HEK293T (cell line): ENCODE data around the gene WIZ.

Experiments used
- CTCF ChIA-PET: fragments of 350-600 bp; formaldehyde crosslinking; extraction: SDS; loops from one replicate; lab custom pipeline; 2021; ENCODE audit warnings: antibody characterized with exemption, inconsistent platforms; lab: Yijun Ruan, JAX
- POLR2A ChIA-PET: fragments of 350-600 bp; formaldehyde crosslinking; extraction: SDS; loops from one replicate; lab custom pipeline; 2020; ENCODE audit warnings: antibody characterized with exemption, inconsistent platforms; lab: Yijun Ruan, JAX
- DNase-seq: peaks from one replicate; pipeline ENCODE4 v3.0.0; 2012; ENCODE audit warnings: mixed read lengths; ENCODE audit errors: extremely low spot score
- ARNT ChIP-seq: fragments of 450-650 bp; IDR thresholded peaks from 2 replicates; pipeline ENCODE4 v1.6.1; 2017; ENCODE audit warnings: mild to moderate bottlenecking
- BHLHE40 ChIP-seq: fragments of 450-650 bp; IDR thresholded peaks from 2 replicates; pipeline ENCODE4 v1.6.1; 2016; ENCODE audit warnings: mild to moderate bottlenecking, moderate library complexity, borderline replicate concordance
- CTBP1 ChIP-seq: fragments of 450-650 bp; IDR thresholded peaks from 2 replicates; pipeline ENCODE4 v1.6.1; 2016; ENCODE audit warnings: borderline replicate concordance
- ELF4 ChIP-seq: fragments of 450-650 bp; IDR thresholded peaks from 2 replicates; pipeline ENCODE4 v1.6.1; 2017; ENCODE audit warnings: antibody characterized with exemption
- FOXA1 ChIP-seq: fragments of 450-650 bp; IDR thresholded peaks from 2 replicates; pipeline ENCODE4 v1.6.1; 2016; ENCODE audit warnings: mild to moderate bottlenecking
- FOXK2 ChIP-seq: fragments of 450-650 bp; IDR thresholded peaks from 2 replicates; pipeline ENCODE4 v1.6.1; 2016; ENCODE audit warnings: mild to moderate bottlenecking
- FOXM1 ChIP-seq: fragments of 450-650 bp; IDR thresholded peaks from 2 replicates; pipeline ENCODE4 v1.6.1; 2017; ENCODE audit warnings: mild to moderate bottlenecking, borderline replicate concordance
- HDGF ChIP-seq: fragments of 450-650 bp; IDR thresholded peaks from 2 replicates; pipeline ENCODE4 v1.6.1; 2017; ENCODE audit warnings: antibody characterized with exemption, borderline replicate concordance
- L3MBTL2 ChIP-seq: fragments of 450-650 bp; conservative IDR thresholded peaks from 2 replicates; pipeline ENCODE4 v1.6.1; 2016; ENCODE audit warnings: mild to moderate bottlenecking
- LEF1 ChIP-seq: fragments of 450-650 bp; IDR thresholded peaks from 2 replicates; pipeline ENCODE4 v1.6.1; 2017; ENCODE audit warnings: mild to moderate bottlenecking, borderline replicate concordance
- NFRKB ChIP-seq: fragments of 450-650 bp; IDR thresholded peaks from 2 replicates; pipeline ENCODE4 v1.6.1; 2016; ENCODE audit warnings: mild to moderate bottlenecking, moderate library complexity
- SP1 ChIP-seq: fragments of 450-650 bp; IDR thresholded peaks from 2 replicates; pipeline ENCODE4 v1.6.1; 2017
- SUZ12 ChIP-seq: fragments of 450-650 bp; IDR thresholded peaks from 2 replicates; pipeline ENCODE4 v1.6.1; 2016; ENCODE audit warnings: mild to moderate bottlenecking
- TARDBP ChIP-seq: fragments of 450-650 bp; IDR thresholded peaks from 2 replicates; pipeline ENCODE4 v1.6.1; 2016
- ZNF384 ChIP-seq: fragments of 450-650 bp; IDR thresholded peaks from 2 replicates; pipeline ENCODE4 v1.6.1; 2016
- TF ChIP-seq, protein P1 (sequence below): fragments of 450-650 bp; IDR thresholded peaks from 2 replicates; pipeline ENCODE4 v1.6.1; 2016

WIZ gene

DNA sequence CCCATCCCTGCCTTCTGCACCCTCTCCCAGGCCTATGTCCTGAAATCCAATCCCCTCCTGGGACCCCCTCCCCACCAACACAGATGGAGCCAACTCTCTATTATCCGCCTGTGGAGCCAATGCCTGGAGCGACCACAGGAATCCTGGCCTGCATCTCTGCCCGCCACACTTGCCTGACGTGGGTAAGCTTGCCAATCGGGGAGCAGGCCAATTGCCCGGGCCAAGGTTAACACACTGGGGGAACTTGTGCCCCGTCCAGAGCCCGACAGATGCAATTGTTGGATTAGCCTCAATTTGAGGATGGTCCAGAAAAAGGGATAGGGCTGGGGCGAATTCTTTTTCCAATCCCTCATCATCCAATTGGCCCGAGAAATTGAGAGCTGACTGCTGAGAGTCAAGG lies 5.9 kb downstream of the WIZ start:
- ChIA-PET CTCF (no interaction called here), POLR2A (no interaction called here)
- DNase-seq: no peak
- TF ChIP-seq, protein P1, sequence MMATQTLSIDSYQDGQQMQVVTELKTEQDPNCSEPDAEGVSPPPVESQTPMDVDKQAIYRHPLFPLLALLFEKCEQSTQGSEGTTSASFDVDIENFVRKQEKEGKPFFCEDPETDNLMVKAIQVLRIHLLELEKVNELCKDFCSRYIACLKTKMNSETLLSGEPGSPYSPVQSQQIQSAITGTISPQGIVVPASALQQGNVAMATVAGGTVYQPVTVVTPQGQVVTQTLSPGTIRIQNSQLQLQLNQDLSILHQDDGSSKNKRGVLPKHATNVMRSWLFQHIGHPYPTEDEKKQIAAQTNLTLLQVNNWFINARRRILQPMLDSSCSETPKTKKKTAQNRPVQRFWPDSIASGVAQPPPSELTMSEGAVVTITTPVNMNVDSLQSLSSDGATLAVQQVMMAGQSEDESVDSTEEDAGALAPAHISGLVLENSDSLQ: no peak

DNA sequence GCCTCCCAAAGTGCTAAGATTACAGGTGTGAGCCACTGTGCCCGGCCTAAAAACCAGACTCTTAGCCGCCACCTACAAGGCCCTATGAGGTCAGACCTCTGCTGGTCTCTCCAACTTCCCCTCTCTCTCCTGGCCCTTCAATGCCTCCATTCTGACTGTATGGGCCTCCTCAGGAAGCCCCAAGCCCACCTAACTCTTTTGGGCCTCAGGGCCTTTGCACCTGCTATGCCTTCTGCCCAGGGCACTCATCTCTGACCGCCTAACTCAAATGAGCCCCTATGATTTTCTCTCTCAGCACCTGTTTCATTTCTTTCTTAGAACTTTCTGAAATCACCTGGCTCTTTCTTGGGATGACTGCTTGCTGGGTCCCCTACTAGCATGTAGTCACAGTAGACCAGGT lies 6.4 kb downstream of the WIZ start:
- POLR2A ChIA-PET: no interaction called here
- DNase-seq: no peak
- CTCF ChIA-PET: no interaction called here
- no peak for TF ChIP-seq NFRKB
- no peak for TF ChIP-seq ARNT
- TF ChIP-seq ELF4: no peak
- no peak for TF ChIP-seq LEF1
- no peak for TF ChIP-seq CTBP1
- no peak for TF ChIP-seq FOXM1
- no peak for TF ChIP-seq BHLHE40
- TF ChIP-seq ZNF384: no peak
- no peak for TF ChIP-seq L3MBTL2
- no peak for TF ChIP-seq FOXK2
- TF ChIP-seq SP1: no peak
- TF ChIP-seq, protein P1: no peak
- no peak for TF ChIP-seq HDGF

DNA sequence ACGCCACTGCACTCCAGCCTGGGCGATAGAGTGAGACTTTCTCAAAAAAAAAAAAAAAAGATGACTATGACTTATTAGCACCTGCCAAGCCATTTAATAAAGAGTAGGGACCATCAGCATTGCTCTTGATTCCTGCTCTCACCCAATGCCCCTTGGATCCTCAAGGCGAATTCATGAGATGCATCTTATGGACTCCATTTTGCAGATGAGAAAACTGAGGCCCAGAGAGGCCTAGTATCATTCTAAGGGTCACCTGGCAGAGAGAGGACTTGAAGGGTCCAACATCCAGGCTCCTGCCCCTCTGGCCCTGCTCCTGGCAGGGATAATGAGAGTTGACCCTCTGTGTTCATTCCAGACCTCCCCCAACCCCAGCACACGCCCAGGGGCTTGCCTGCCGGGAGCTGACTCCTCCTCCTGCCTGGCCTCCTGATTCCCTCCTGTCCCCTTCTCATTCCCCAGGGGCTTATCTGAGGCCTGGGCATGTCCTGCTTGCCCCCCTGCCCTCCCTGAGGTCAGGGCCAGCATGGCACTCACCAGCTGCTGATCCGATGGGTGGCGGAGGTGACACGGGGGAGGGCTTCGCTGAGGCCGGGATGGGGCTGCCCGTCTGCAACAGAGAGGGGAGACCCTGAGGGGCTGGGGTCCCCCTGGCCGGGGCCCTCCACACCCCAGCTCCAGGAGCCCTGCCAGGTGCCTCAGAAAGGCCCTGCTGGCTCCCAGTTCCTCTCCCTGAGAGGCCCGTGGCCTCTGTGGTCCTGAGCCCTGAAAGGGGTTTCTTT lies 7.4 kb downstream of the WIZ start:
- ChIA-PET POLR2A (no interaction called here), CTCF (no interaction called here)
- no peak for DNase-seq
- TF ChIP-seq ZNF384: no peak
- no peak for TF ChIP-seq LEF1
- no peak for TF ChIP-seq ARNT
- TF ChIP-seq TARDBP: no peak
- TF ChIP-seq L3MBTL2: no peak
- no peak for TF ChIP-seq SP1
- no peak for TF ChIP-seq FOXA1
- TF ChIP-seq FOXK2: no peak
- no peak for TF ChIP-seq NFRKB
- no peak for TF ChIP-seq CTBP1
- no peak for TF ChIP-seq HDGF
- TF ChIP-seq, protein P1: no peak
- no peak for TF ChIP-seq SUZ12
- TF ChIP-seq FOXM1: no peak
- TF ChIP-seq BHLHE40: no peak

DNA sequence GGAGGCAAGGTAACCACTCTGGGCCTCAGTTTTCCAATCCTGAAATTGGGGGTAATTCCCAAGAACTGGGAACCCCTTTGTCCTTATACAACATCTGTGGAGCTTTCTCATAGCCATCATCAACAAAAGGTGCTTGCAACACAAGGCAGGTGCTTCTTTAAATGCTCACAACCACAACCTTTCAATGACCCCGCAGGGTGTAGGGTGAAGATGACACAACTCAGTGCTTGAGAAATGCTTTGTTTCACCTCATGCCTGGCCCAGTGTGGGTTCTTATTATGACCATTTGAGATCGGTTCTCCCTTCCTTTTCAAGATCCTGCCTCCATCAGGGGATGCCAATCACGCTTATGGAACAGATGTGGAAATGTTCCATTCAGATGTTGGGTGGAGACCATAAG lies 8.4 kb downstream of the WIZ start:
- CTCF ChIA-PET: no interaction called here
- DNase-seq: no peak
- TF ChIP-seq SP1 (no peak), FOXK2 (no peak), TARDBP (no peak), ARNT (no peak), SUZ12 (no peak), LEF1 (no peak), CTBP1 (no peak), ELF4 (no peak), ZNF384 (no peak), BHLHE40 (no peak), L3MBTL2 (no peak), FOXA1 (no peak), HDGF (no peak), NFRKB (no peak), FOXM1 (no peak)
- TF ChIP-seq, protein P1: no peak
- POLR2A ChIA-PET: no interaction called here

DNA sequence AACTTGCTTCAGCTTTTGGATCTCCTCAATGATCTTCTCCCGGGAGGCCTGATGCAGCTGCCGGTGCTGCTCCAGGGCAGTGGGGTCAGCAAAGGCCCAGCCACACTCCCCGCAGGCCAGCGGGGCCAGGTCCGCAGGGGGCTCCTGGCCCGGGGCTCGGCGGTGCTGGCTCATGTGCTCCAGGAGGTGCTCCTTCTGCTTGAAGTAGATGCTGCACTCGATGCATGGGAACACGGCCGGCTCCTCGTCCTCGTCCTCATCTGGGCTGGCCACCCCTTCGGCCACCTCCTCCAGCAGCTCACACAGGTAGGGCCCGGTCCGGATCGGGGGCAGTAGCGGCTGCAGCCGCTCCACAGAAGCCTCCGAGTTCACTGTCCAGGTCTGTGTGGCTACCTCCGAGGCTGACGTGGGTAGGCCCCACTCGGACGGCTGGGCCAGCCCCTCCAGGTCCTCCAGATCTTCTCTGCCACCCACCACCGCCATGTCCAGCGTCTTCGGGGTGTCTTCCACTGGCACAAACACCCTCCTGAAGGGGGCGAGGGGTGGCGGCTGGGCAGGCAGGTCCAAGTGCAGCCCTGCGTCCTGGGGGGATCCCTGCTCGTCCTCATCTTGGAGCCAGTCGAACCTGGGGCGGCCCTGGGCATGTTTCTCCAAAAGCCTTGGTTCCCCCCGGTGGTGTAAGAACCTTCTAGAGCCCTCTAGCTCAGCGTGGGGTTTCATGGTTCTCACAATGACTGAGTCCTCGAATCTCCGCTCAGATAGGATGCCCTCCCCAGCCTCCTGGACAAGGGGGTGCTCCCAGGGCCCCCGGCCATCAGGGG lies 9.7 kb downstream of the WIZ start:
- ChIA-PET POLR2A (interaction anchor here (1.1 kb wide), 1 partner anchor 8 kb away, joined by 3 read pairs; no protein-coding TSS in a partner anchor), CTCF (interaction anchor here (1.4 kb wide), 1 partner anchor 21 kb away, joined by 3 read pairs; the partner anchor contains the start of gene AKAP8L)
- TF ChIP-seq FOXM1 (no peak), ZNF384 (no peak), FOXA1 (no peak), BHLHE40 (no peak), FOXK2 (no peak)
- TF ChIP-seq, protein P1: no peak
- DNase-seq: no peak
